K562 (cell line): ENCODE measurements around the gene ADAMTSL2. TPM values are rescaled to one million over a fixed set of nuclear protein-coding genes. Genes with fewer than 3 reads are reported as not detected.
A peak's percentile ranks its signal among the peaks of the same experiment; 100 is the strongest.

Experiments
- CHD7 ChIP-seq: fragments of 200-600 bp; sonication (generic); IDR thresholded peaks from one replicate; pipeline ENCODE4 v1.6.1; 2012; ENCODE audit warnings: mild to moderate bottlenecking, low read depth, low read length, inconsistent platforms
- CLOCK ChIP-seq: fragments of 250-450 bp; sonication (Bioruptor Pico); IDR thresholded peaks from 2 replicates; pipeline ENCODE4 v1.4.0; 2020; ENCODE audit warnings: mild to moderate bottlenecking, moderate library complexity, borderline replicate concordance
- E2F6 ChIP-seq, 2 experiments: IDR thresholded peaks; 2 replicates each; pipeline ENCODE4 v1.6.1; 2011; ENCODE audit warnings: borderline replicate concordance in 1 of 2, control low read depth in 1 of 2, low read depth in 1 of 2, low read length in 1 of 2, mild to moderate bottlenecking in 1 of 2, mixed read lengths in 1 of 2, moderate library complexity in 1 of 2; ENCODE audit not compliant: insufficient read depth in 1 of 2, insufficient read length in 1 of 2, poor library complexity in 1 of 2, severe bottlenecking in 1 of 2; ENCODE audit errors: extremely low read depth in 1 of 2
- HBP1 ChIP-seq: fragments of 450-650 bp; formaldehyde crosslinking; IDR thresholded peaks from 2 replicates; pipeline ENCODE4 v1.4.0; 2022; ENCODE audit warnings: missing genetic modification characterization
- HDAC2 ChIP-seq: fragments of 450-650 bp; IDR thresholded peaks from 2 replicates; pipeline ENCODE4 v1.6.1; 2016; ENCODE audit warnings: mild to moderate bottlenecking
- LCOR ChIP-seq: sonication (generic); formaldehyde crosslinking; IDR thresholded peaks from 2 replicates; pipeline ENCODE4 v1.8.0; 2022; ENCODE audit warnings: mild to moderate bottlenecking, missing genetic modification reagents
- NR2C1 ChIP-seq, 2 experiments: fragments of 450-650 bp; IDR thresholded peaks; 2 replicates each; pipeline ENCODE4 v1.6.1; 2017; ENCODE audit warnings: mild to moderate bottlenecking in 2 of 2, antibody characterized with exemption in 1 of 2, inconsistent platforms in 1 of 2, missing compliant biosample characterization in 1 of 2, missing genetic modification characterization in 1 of 2
- ZNF212 ChIP-seq: fragments of 450-650 bp; formaldehyde crosslinking; IDR thresholded peaks from 2 replicates; pipeline ENCODE4 v1.4.0; 2020; ENCODE audit warnings: mild to moderate bottlenecking
- ZNF589 ChIP-seq: fragments of 200-800 bp; sonication (Bioruptor generic); IDR thresholded peaks from 2 replicates; pipeline ENCODE4 v1.6.1; 2016; ENCODE audit warnings: low read depth, missing genetic modification characterization, missing compliant biosample characterization
- polyA plus RNA-seq, 8 experiments: library from polyadenylated mRNA; depleted of rRNA in 4 of 8; stranded (reverse) in 5 of 8; unstranded in 3 of 8; fragments of >200 nt; fragmentation: Nextera tagmentation in 2 of 8; fragmentation: Illumina TruSeq in 1 of 8; extraction: Ambion mirVana in 2 of 8; extraction: Trizol in 1 of 8; gene quantifications; 2 replicates each; pipeline versions ENCODE4 v1.2.1 to v1.2.3, GENCODE V29; 2011 to 2014; ENCODE audit warnings: inconsistent platforms in 1 of 8, missing spikeins in 1 of 8
- total RNA-seq, 7 experiments: library from RNA; depleted of rRNA in 6 of 7; stranded (reverse); fragments of >200 nt in 6 of 7; fragmentation: Illumina TruSeq in 2 of 7; extraction: Trizol in 2 of 7; gene quantifications; 2 replicates each; pipeline versions ENCODE4 v1.2.1 to v1.2.3, GENCODE V29; 2011 to 2021; ENCODE audit warnings: low replicate concordance in 1 of 7

ADAMTSL2 gene
- total and polyA plus RNA-seq, 9 of the 15 experiments (the other 6 are each of a cell fraction or from before 2014, with no cell fraction given): 0.04 TPM; not detected in 8

DNA sequence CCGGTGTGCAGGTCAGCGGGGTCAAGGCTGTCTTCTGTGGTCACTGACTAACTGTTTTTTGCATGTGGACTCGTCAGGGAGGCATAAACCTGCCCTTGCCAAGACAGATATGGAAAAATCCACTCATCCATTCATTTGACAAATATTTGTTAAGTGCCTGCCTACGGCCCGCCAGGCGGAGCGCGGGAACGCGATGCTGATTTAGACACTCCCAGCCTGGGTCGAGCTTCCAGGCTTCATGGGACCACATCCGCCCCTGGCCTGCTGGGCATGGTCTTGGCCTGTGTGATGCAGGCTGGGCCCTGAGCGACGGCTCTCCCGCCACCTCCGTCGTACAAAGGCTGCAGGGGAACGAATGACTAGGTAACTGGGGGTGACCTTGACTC, 27.9 kb upstream of the ADAMTSL2 start (continued):
- TF ChIP-seq CLOCK (CRISPR knock-in tag) (no peak), ZNF212 (CRISPR knock-in tag) (no peak), E2F6 (IDR thresholded peaks at IDR 0.05; ENCODE audit: borderline replicate concordance in 1 of 2, extremely low read depth in 1 of 2, insufficient read depth in 1 of 2, insufficient read length in 1 of 2, low read depth in 1 of 2, low read length in 1 of 2, poor library complexity in 1 of 2, severe bottlenecking in 1 of 2) (peak in 1 of 2 experiments; percentile 31), HBP1 (CRISPR knock-in tag) (no peak), HDAC2 (no peak), NR2C1 (IDR thresholded peaks at IDR 0.05) (no peak), NR2C1 (tag; IDR thresholded peaks at IDR 0.05) (peak; percentile 38; the same call in 1 of the 2 replicates), LCOR (CRISPR knock-in tag) (0 out of 2 replicates have a peak, but pooled peaks have one; percentile 50), CHD7 (no peak), ZNF589 (no peak)
